Uterus (tissue), 2 donors: ENCODE measurements around the gene CECR2.

Experiments
- CTCF ChIP-seq, 4 experiments: fragments of 200-600 bp in 2 of 4; fragments of 450-650 bp in 2 of 4; sonication (generic) in 2 of 4; IDR thresholded peaks; one replicate each; pipeline ENCODE4 v1.5.1; 2016 to 2019; ENCODE audit warnings: antibody characterized with exemption in 4 of 4, mild to moderate bottlenecking in 2 of 4, moderate library complexity in 1 of 4
- POLR2A ChIP-seq, 2 donors: fragments of 450-650 bp; IDR thresholded peaks; one replicate each; pipeline ENCODE4 v1.6.1; 2016; ENCODE audit warnings: antibody characterized with exemption in 2 of 2, mild to moderate bottlenecking in 1 of 2, moderate library complexity in 1 of 2

DNA sequence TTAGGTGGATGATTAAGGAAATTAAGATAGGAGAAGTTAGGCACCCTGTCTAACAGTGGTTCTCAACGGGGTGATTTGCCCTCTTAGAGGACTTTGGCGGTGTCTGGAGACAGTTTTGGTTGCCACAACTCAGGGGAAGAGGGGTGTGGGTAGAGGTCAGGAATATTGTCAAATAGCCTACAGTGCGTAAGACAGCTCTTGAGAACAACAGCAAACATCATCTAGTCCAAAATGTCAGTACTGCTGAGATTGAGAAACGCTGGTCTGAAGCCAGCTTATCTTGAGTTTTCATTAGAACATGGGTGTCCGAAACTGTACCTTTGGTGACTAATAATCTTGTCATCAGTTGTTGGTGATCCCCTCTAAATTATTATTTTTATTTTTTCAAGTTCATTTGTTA lies 38.4 kb downstream of the CECR2 start:
- TF ChIP-seq CTCF (IDR thresholded peaks at IDR 0.05) (no peak), POLR2A (IDR thresholded peaks at IDR 0.05) (no peak)
